Measurements from ENCODE around the gene TAB2.

GRCh38 chr6:149395185-149395584 lies 77.7 kb downstream of the TAB2 start:
- no peak for TF ChIP-seq POLR2A (IDR thresholded peaks at IDR 0.05)
- TF ChIP-seq, protein P1, sequence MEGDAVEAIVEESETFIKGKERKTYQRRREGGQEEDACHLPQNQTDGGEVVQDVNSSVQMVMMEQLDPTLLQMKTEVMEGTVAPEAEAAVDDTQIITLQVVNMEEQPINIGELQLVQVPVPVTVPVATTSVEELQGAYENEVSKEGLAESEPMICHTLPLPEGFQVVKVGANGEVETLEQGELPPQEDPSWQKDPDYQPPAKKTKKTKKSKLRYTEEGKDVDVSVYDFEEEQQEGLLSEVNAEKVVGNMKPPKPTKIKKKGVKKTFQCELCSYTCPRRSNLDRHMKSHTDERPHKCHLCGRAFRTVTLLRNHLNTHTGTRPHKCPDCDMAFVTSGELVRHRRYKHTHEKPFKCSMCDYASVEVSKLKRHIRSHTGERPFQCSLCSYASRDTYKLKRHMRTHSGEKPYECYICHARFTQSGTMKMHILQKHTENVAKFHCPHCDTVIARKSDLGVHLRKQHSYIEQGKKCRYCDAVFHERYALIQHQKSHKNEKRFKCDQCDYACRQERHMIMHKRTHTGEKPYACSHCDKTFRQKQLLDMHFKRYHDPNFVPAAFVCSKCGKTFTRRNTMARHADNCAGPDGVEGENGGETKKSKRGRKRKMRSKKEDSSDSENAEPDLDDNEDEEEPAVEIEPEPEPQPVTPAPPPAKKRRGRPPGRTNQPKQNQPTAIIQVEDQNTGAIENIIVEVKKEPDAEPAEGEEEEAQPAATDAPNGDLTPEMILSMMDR (IDR thresholded peaks at IDR 0.05): no peak

Data from body of pancreas (tissue), 4 donors.